Measurements from ENCODE around the gene ZNF536.

The ZNF536 gene

DNA sequence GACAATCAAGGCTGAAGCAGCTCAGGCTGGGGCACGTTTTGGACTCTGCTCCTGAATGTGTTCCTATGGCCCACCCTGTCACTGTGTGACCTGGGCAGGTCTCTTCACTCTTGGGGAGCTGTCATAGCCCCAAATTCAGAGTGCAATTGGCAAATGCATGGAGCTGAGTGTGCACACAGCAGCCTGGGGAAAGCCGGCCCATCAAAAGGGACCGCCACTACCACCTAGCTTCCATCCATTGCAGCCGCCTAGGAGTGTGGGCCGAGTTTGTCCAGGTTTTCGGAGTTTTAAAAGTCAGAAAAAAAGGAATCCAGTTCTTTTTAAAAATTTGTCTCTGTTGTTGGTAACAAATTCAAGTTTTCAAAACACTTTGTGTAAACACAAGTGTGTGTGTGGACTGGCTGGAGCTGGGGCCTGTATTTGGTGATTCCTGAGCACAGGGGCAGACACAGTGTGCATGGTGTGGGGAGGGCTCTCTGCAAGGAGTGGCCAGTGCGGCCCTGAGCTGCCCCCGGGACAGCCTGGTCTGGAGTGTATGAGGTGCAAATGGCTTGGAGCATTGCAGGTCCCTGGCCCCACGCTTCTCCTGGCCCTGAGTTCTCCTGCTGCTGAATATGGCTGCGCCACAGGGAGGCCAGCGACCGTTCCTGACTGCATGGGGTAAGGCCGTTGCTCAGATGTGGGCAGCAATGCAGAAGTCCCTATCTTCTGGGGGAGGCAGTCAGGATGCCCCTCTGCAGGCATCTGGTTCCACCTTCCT is 13.2 kb upstream of the ZNF536 start:
- Histone ChIP-seq H3K27ac (no peak overlapping the region), H2AFZ (no peak overlapping the region), H3K79me2 (no peaks in the 10 kb centered on the region), H3K9ac (no peak overlapping the region), H3K27me3 (ENCODE audit: control insufficient read depth, insufficient read depth, low read length) (no peaks in the 10 kb centered on the region), H3K4me3 (ENCODE audit: low read depth, low read length) (no peak overlapping the region), H3K9me3 (ENCODE audit: control insufficient read depth, low read length) (no peaks in the 10 kb centered on the region), H3K4me2 (ENCODE audit: low read length) (no peak overlapping the region), H3K36me3 (ENCODE audit: control insufficient read depth, insufficient read depth, low read length) (no peaks in the 10 kb centered on the region), H3K4me1 (no peaks in the 10 kb centered on the region)
- TF ChIP-seq, protein P1, sequence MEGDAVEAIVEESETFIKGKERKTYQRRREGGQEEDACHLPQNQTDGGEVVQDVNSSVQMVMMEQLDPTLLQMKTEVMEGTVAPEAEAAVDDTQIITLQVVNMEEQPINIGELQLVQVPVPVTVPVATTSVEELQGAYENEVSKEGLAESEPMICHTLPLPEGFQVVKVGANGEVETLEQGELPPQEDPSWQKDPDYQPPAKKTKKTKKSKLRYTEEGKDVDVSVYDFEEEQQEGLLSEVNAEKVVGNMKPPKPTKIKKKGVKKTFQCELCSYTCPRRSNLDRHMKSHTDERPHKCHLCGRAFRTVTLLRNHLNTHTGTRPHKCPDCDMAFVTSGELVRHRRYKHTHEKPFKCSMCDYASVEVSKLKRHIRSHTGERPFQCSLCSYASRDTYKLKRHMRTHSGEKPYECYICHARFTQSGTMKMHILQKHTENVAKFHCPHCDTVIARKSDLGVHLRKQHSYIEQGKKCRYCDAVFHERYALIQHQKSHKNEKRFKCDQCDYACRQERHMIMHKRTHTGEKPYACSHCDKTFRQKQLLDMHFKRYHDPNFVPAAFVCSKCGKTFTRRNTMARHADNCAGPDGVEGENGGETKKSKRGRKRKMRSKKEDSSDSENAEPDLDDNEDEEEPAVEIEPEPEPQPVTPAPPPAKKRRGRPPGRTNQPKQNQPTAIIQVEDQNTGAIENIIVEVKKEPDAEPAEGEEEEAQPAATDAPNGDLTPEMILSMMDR (IDR thresholded peaks at IDR 0.05), result no peak

GRCh38 chr19:30359936-30360335 is 12.2 kb upstream of the ZNF536 start:
- no peaks in the 10 kb centered on the region for H3K36me3 ChIP-seq (ENCODE audit: control insufficient read depth, insufficient read depth, low read length)
- H3K4me3 ChIP-seq (ENCODE audit: low read depth, low read length), result no peak overlapping the region
- no peaks in the 10 kb centered on the region for H3K79me2 ChIP-seq
- H3K27me3 ChIP-seq (ENCODE audit: control insufficient read depth, insufficient read depth, low read length), result no peaks in the 10 kb centered on the region
- no peak overlapping the region for H3K4me2 ChIP-seq (ENCODE audit: low read length)
- H3K9me3 ChIP-seq (ENCODE audit: control insufficient read depth, low read length), result no peaks in the 10 kb centered on the region
- H3K4me1 ChIP-seq, result no peaks in the 10 kb centered on the region
- no peak overlapping the region for H2AFZ ChIP-seq
- H3K27ac ChIP-seq, result no peak overlapping the region
- H3K9ac ChIP-seq, result no peak overlapping the region
- TF ChIP-seq, protein P1 (IDR thresholded peaks at IDR 0.05), result no peak

DNA sequence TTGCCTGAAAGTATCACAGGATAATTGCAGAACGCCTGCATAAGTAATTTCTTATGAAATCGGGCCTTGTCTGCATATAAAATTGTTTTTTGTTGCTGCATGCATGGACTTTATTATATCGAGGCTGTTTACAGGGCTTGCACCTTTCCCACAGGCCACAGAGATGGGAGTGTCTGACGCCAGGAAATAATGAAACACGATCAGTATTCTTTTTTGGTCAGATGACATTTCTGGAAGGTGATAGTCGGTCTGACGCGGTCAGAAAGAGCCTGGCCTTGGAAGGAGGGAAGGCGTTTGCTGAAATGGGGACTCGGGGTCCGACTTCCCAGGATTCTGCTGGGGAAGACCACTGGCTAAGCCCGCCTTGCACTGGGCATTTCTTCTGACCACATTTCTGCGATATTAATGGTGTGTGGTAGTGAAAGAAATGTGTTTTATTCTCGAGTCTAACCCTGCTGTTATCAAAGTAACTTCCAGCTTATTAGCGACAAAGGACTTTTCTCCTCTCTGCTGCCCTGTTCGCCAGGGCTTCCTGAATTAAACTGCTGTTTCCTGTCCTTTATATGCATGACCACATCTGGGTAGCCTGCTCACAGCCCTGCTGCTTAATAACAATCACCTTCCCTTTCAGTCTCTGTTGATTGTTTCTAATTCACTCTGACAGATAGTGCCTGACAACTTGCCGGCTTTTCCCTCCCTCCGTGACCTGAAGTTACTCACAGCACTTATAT is 11.6 kb upstream of the ZNF536 start:
- Histone ChIP-seq H2AFZ (no peak overlapping the region), H3K9ac (no peak overlapping the region), H3K79me2 (no peaks in the 10 kb centered on the region), H3K4me2 (ENCODE audit: low read length) (no peak overlapping the region), H3K9me3 (ENCODE audit: control insufficient read depth, low read length) (no peaks in the 10 kb centered on the region), H3K4me1 (no peaks in the 10 kb centered on the region), H3K4me3 (ENCODE audit: low read depth, low read length) (no peak overlapping the region), H3K36me3 (ENCODE audit: control insufficient read depth, insufficient read depth, low read length) (no peaks in the 10 kb centered on the region), H3K27ac (no peak overlapping the region), H3K27me3 (ENCODE audit: control insufficient read depth, insufficient read depth, low read length) (no peaks in the 10 kb centered on the region)
- TF ChIP-seq, protein P1 (IDR thresholded peaks at IDR 0.05), result no peak

DNA sequence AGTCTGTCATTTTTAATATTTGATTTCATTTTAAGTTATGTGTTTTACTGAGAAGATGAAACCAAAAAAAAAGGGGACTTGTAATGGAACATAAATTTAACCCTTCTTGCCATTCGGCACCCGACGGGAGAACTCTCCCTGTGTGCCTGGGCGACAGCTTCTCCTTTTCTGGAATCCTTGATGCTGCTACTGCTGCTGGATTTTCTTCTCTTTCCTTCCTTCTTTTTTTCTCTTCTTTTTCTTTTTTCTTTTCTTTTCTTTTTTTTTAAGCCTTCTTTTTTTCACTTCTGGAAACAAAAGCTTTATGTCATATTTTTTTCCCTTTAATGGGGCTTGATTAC is 11.1 kb upstream of the ZNF536 start:
- H3K27me3 ChIP-seq (ENCODE audit: control insufficient read depth, insufficient read depth, low read length), result no peaks in the 10 kb centered on the region
- H3K4me1 ChIP-seq, result no peaks in the 10 kb centered on the region
- no peaks in the 10 kb centered on the region for H3K36me3 ChIP-seq (ENCODE audit: control insufficient read depth, insufficient read depth, low read length)
- no peak overlapping the region for H3K4me2 ChIP-seq (ENCODE audit: low read length)
- no peak overlapping the region for H3K4me3 ChIP-seq (ENCODE audit: low read depth, low read length)
- no peak overlapping the region for H2AFZ ChIP-seq
- no peaks in the 10 kb centered on the region for H3K9me3 ChIP-seq (ENCODE audit: control insufficient read depth, low read length)
- TF ChIP-seq, protein P1 (IDR thresholded peaks at IDR 0.05), result no peak
- H3K27ac ChIP-seq, result no peak overlapping the region
- H3K9ac ChIP-seq, result no peak overlapping the region
- H3K79me2 ChIP-seq, result no peaks in the 10 kb centered on the region

All from parathyroid adenoma (tissue), 2 donors.